HG03095 (cell line): ENCODE results near the gene KRTAP8-1.

Experiments used
- ATAC-seq: cut with Tn5 transposase; IDR thresholded peaks from one replicate; pipeline ENCODE4 v1.9.1; 2021; ENCODE audit warnings: moderate library complexity; ENCODE audit not compliant: unreplicated experiment

The KRTAP8-1 gene, protein sequence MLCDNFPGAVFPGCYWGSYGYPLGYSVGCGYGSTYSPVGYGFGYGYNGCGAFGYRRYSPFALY

GRCh38 chr21:30813174-30813573 is at the start of gene KRTAP8-1:
Gene KRTAP8-1 (minus strand): TSS chr21:30813274. CDS start chr21:30813220, 54 bp downstream.
- no peak for ATAC-seq

GRCh38 chr21:30847627-30848500 is 34.8 kb upstream of the KRTAP8-1 start:
- ATAC-seq: no peak

DNA sequence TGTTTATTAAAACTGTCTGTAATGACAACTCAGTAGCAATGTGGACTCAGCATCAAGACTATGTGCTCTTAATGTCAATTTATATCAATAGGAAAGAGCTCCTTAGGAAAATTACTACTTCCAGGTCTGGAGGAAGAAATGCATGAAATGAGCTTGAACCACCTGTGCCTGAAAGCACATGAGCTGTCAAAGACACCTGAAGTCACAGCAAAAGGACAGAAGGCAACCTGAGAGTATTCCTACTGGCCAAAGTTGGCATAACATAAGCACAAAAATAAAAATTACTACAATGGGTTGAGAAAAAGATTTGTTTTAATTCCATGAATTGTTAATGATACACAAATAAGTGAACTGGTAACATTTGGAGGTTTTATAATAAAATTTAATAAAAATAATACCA is 29.9 kb upstream of the KRTAP8-1 start:
- ATAC-seq: no peak

GRCh38 chr21:30839304-30839703 is 26.2 kb upstream of the KRTAP8-1 start:
- no peak for ATAC-seq

DNA sequence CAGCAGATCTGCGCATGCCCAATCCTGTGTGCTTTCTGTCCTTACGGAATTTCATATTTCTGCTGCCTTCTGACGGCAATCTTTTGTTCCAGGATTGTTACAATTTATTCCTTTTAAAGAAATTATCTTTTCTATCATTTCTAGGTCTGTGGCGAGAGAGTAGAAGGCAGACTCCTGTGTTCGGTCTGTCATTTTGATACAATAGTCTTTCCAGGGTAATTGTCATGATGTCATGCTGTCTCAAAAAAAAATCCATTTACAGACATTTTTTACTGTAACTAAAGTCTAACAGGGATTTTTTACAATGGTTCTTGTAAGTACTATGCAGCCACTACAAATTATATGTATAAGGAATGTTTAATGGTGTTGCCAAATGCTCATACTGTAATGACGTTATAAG is 25.5 kb upstream of the KRTAP8-1 start:
- no peak for ATAC-seq

- ATAC-seq: no peak
These were observed 18.2 kb upstream of the KRTAP8-1 start for GRCh38 chr21:30831194-30831765.

DNA sequence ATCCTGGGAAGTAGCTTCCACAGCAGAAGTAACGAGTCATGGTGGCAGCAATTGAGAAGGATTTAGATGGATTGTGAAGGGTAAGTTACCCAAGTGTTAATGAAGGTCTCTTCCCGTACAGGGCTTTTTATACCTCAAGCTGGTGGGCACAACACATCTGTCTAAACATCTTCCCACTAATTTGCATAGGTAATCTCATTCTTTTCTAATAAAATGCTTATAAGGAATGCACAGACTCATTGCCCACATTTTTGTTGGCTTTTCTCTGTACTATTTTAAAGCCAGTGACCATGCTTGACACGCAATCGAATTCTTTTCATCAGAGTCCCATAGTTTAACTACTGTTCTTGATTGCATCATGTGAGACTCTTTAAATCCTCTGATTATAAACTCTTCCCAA is 16.6 kb upstream of the KRTAP8-1 start, which contains the start of gene KRTAP7-1:
Gene KRTAP7-1 (minus strand): TSS at position 101 of the 400 bp plus-strand sequence. CDS start 61 bp downstream, at position 40.
- no peak for ATAC-seq

DNA sequence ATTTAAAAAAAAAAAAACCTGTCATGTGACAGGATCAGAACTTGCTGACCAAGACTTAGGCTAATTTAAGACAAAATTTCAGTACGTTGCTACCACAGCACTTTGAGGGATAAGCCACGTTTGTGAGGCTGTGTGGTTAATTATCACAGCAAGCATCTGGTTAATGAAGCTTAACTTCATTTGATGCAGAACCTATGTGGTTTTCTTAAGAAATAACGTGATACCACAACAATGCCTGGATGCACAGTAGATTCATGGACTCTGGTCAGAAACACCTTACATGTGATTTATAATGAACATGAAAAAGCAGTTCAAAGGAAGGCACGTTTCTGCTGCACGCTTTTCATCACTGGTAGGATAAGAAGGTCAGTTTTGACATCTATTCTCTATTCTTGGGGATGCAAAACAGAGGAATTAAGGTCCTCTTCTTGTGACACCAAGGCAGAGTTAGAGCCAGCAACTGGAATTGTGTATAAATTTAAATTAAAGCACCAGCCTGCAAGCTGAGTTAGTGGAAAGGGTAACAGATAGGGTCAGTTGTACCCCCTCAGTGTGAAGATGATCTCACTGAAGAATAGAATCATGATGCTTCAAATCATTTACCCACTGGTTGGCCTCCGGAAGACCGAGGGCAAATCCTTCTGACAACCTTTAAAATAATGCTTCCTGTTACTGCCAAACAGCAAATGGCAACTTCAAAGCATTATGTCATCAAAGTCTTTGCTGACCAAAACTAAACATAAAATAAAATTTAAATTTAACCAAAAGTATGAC is 6.0 kb upstream of the KRTAP8-1 start:
- no peak for ATAC-seq

- ATAC-seq: no peak
These were observed 12.5 kb downstream of the KRTAP8-1 start for GRCh38 chr21:30800605-30801004.

- no peak for ATAC-seq
These were observed 19.3 kb downstream of the KRTAP8-1 start for GRCh38 chr21:30793581-30794314.

- ATAC-seq: no peak
These were observed 33.8 kb downstream of the KRTAP8-1 start for GRCh38 chr21:30779249-30779648.

DNA sequence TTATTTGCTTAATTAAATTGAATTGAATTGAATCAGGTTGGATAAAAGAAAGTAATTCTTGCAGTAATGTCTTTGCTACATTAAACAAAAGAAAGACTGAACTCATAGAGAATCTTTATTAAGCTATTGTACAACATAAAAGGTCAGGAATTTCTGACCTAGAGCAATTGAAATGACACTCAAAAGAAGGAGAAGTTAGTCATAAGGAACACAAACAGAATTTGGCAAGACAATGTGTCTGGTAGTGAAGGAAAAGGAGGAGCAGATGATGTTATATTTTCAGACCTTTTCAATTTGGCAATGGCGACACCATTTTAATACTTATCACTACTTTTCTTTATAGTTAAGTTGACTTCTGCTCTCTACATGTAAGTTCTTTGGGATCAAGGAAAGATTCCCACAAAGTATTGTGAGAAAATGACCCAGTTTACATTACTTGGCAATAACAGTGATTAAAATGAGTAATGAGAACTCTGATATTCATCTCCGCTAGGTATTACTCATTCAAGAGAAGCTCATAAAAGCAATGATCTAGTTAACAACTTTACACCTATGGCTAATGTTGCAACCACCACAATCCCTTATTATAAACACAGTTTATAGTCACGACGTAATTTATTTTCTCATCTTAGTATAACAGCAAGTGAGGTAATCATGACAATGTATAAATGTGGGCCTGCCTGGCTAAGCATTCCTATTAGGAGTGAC is 43.2 kb downstream of the KRTAP8-1 start:
- no peak for ATAC-seq
